ENCODE data around the gene PDLIM5. TPM values are rescaled to one million over a fixed set of nuclear protein-coding genes. Genes with fewer than 3 reads are reported as not detected.

PDLIM5 gene
- total RNA-seq, 1 donor from 2014 or later, result 75.3 TPM

GRCh38 chr4:94504545-94504944 lies 52.8 kb downstream of the PDLIM5 start:
- no peak overlapping the region for H3K4me3 ChIP-seq (ENCODE audit: low read depth, low read length)
- no peak for DNase-seq (ENCODE audit: low read depth)
- TF ChIP-seq CTCF (IDR thresholded peaks at IDR 0.05; ENCODE audit: insufficient read depth, low read length, poor library complexity, severe bottlenecking), result no peak
- no peaks in the 10 kb centered on the region for H3K27me3 ChIP-seq (ENCODE audit: control insufficient read depth, insufficient read depth, low read length)
- no peaks in the 10 kb centered on the region for H3K36me3 ChIP-seq (ENCODE audit: control insufficient read depth, insufficient read depth, low read length)

GRCh38 chr4:94506822-94507221 lies 55.1 kb downstream of the PDLIM5 start:
- Histone ChIP-seq H3K36me3 (ENCODE audit: control insufficient read depth, insufficient read depth, low read length) (no peaks in the 10 kb centered on the region), H3K27me3 (ENCODE audit: control insufficient read depth, insufficient read depth, low read length) (no peaks in the 10 kb centered on the region), H3K4me3 (ENCODE audit: low read depth, low read length) (no peak overlapping the region)
- DNase-seq (ENCODE audit: low read depth), result no peak
- no peak for TF ChIP-seq CTCF (IDR thresholded peaks at IDR 0.05; ENCODE audit: insufficient read depth, low read length, poor library complexity, severe bottlenecking)

- Histone ChIP-seq H3K36me3 (ENCODE audit: control insufficient read depth, insufficient read depth, low read length) (no peaks in the 10 kb centered on the region), H3K4me3 (ENCODE audit: low read depth, low read length) (no peak overlapping the region), H3K27me3 (ENCODE audit: control insufficient read depth, insufficient read depth, low read length) (no peaks in the 10 kb centered on the region)
- no peak for TF ChIP-seq CTCF (IDR thresholded peaks at IDR 0.05; ENCODE audit: insufficient read depth, low read length, poor library complexity, severe bottlenecking)
- no peak for DNase-seq (ENCODE audit: low read depth)
Observed at GRCh38 chr4:94507281-94507680, 55.5 kb downstream of the PDLIM5 start.

- H3K4me3 ChIP-seq (ENCODE audit: low read depth, low read length), result no peak overlapping the region
- no peak for TF ChIP-seq CTCF (IDR thresholded peaks at IDR 0.05; ENCODE audit: insufficient read depth, low read length, poor library complexity, severe bottlenecking)
- DNase-seq (ENCODE audit: low read depth), result peak; percentile 68
- no peaks in the 10 kb centered on the region for H3K27me3 ChIP-seq (ENCODE audit: control insufficient read depth, insufficient read depth, low read length)
- H3K36me3 ChIP-seq (ENCODE audit: control insufficient read depth, insufficient read depth, low read length), result no peaks in the 10 kb centered on the region
Observed at GRCh38 chr4:94507708-94508107, 56.0 kb downstream of the PDLIM5 start.

- Histone ChIP-seq H3K27me3 (ENCODE audit: control insufficient read depth, insufficient read depth, low read length) (no peaks in the 10 kb centered on the region), H3K36me3 (ENCODE audit: control insufficient read depth, insufficient read depth, low read length) (no peaks in the 10 kb centered on the region), H3K4me3 (ENCODE audit: low read depth, low read length) (no peak overlapping the region)
- no peak for TF ChIP-seq CTCF (IDR thresholded peaks at IDR 0.05; ENCODE audit: insufficient read depth, low read length, poor library complexity, severe bottlenecking)
- no peak for DNase-seq (ENCODE audit: low read depth)
Observed at GRCh38 chr4:94508296-94508695, 56.6 kb downstream of the PDLIM5 start.

- Histone ChIP-seq H3K27me3 (ENCODE audit: control insufficient read depth, insufficient read depth, low read length) (no peaks in the 10 kb centered on the region), H3K36me3 (ENCODE audit: control insufficient read depth, insufficient read depth, low read length) (no peaks in the 10 kb centered on the region), H3K4me3 (ENCODE audit: low read depth, low read length) (no peak overlapping the region)
- no peak for DNase-seq (ENCODE audit: low read depth)
- no peak for TF ChIP-seq CTCF (IDR thresholded peaks at IDR 0.05; ENCODE audit: insufficient read depth, low read length, poor library complexity, severe bottlenecking)
Observed at GRCh38 chr4:94508806-94509205, 57.1 kb downstream of the PDLIM5 start.

Measured in kidney epithelial cell (primary cell).